ENCODE results near the gene EEPD1. TPM values are rescaled to one million over a fixed set of nuclear protein-coding genes. Genes with fewer than 3 reads are reported as not detected.

The EEPD1 gene
- total RNA-seq, 1 donor from 2014 or later, result 14.0 TPM

- Histone ChIP-seq H3K4me3 (no peak overlapping the region), H3K9me3 (no peaks in the 10 kb centered on the region), H3K36me3 (no peaks in the 10 kb centered on the region), H3K4me1 (peaks cover 23 to 33% of the 10 kb centered on the region in 2 donors), H3K27ac (no peak overlapping the region), H3K27me3 (no peaks in the 10 kb centered on the region)
- no peak for DNase-seq (ENCODE audit: low spot score in 2 of 2)
- intact Hi-C loops (cut with DNase I), result no loop called here
- no peak for TF ChIP-seq CTCF (IDR thresholded peaks at IDR 0.05)
Measured at GRCh38 chr7:36266683-36267082, 113.6 kb downstream of the EEPD1 start.

GRCh38 chr7:36272211-36272566 lies 119.1 kb downstream of the EEPD1 start:
- no peaks in the 10 kb centered on the region for H3K27me3 ChIP-seq
- intact Hi-C loops (cut with DNase I), result no loop called here
- H3K9me3 ChIP-seq, result no peaks in the 10 kb centered on the region
- peaks cover 0 to 6% of the 10 kb centered on the region in 2 donors for H3K4me1 ChIP-seq
- no peak for TF ChIP-seq CTCF (IDR thresholded peaks at IDR 0.05)
- H3K36me3 ChIP-seq, result no peaks in the 10 kb centered on the region
- no peak for DNase-seq (ENCODE audit: low spot score in 2 of 2)
- H3K4me3 ChIP-seq, result no peak overlapping the region
- no peak overlapping the region for H3K27ac ChIP-seq

GRCh38 chr7:36272567-36273269 lies 119.7 kb downstream of the EEPD1 start:
- Histone ChIP-seq H3K4me3 (no peak overlapping the region), H3K4me1 (peaks cover 0 to 6% of the 10 kb centered on the region in 2 donors), H3K27ac (no peak overlapping the region), H3K27me3 (no peaks in the 10 kb centered on the region), H3K9me3 (no peaks in the 10 kb centered on the region), H3K36me3 (no peaks in the 10 kb centered on the region)
- DNase-seq (ENCODE audit: low spot score in 2 of 2), result no peak
- intact Hi-C loops (cut with DNase I), result no loop called here
- TF ChIP-seq CTCF (IDR thresholded peaks at IDR 0.05), result no peak

GRCh38 chr7:36273836-36274235 lies 120.8 kb downstream of the EEPD1 start:
- intact Hi-C loops (cut with DNase I), result no loop called here
- Histone ChIP-seq H3K36me3 (no peaks in the 10 kb centered on the region), H3K9me3 (no peaks in the 10 kb centered on the region), H3K27ac (no peak overlapping the region), H3K4me1 (peaks cover 0 to 11% of the 10 kb centered on the region in 2 donors), H3K4me3 (no peak overlapping the region), H3K27me3 (no peaks in the 10 kb centered on the region)
- DNase-seq (ENCODE audit: low spot score in 2 of 2), result no peak
- TF ChIP-seq CTCF (IDR thresholded peaks at IDR 0.05), result no peak

GRCh38 chr7:36275735-36276284 lies 122.8 kb downstream of the EEPD1 start:
- no peak for DNase-seq (ENCODE audit: low spot score in 2 of 2)
- no peaks in the 10 kb centered on the region for H3K36me3 ChIP-seq
- no peak overlapping the region for H3K4me3 ChIP-seq
- intact Hi-C loops (cut with DNase I), result no loop called here
- no peak for TF ChIP-seq CTCF (IDR thresholded peaks at IDR 0.05)
- H3K4me1 ChIP-seq, result peaks cover 7 to 26% of the 10 kb centered on the region in 2 donors
- no peaks in the 10 kb centered on the region for H3K9me3 ChIP-seq
- no peak overlapping the region for H3K27ac ChIP-seq
- H3K27me3 ChIP-seq, result no peaks in the 10 kb centered on the region
